GM12878 (cell line): ENCODE data around the gene ATP2A3. TPM values are rescaled to one million over a fixed set of nuclear protein-coding genes. Genes with fewer than 3 reads are reported as not detected.

Experiments used
- ATAC-seq: fragments of 200-7000 bp; cut with Tn5 transposase; 3 replicates; pipeline ENCODE4 v1.9.1; 2020; ENCODE audit warnings: mild to moderate bottlenecking, moderate library complexity
- BruUV-seq: library from RNA; stranded (reverse); fragments of 400-500 nt; replicated peaks from 2 replicates; lab custom pipeline; 2021; lab: Mats Ljungman, UMichigan
- CTCF ChIA-PET: fragments of 300-600 bp; sonication (Branson Sonifier 250); formaldehyde crosslinking; extraction: SDS; loops from one replicate; lab custom pipeline; 2021; ENCODE audit warnings: inconsistent platforms; lab: Yijun Ruan, JAX
- POLR2A ChIA-PET: fragments of 350-600 bp; formaldehyde crosslinking; extraction: SDS; loops from one replicate; lab custom pipeline; 2021; ENCODE audit warnings: inconsistent platforms; lab: Charles Lee
- RAD21 ChIA-PET: fragments of 300-600 bp; sonication (Branson Sonifier 250); formaldehyde crosslinking; loops from one replicate; lab custom pipeline; 2023; ENCODE audit warnings: antibody characterized with exemption; ENCODE audit not compliant: unreplicated experiment; lab: Charles Lee
- SMC1A ChIA-PET: fragments of 300-600 bp; sonication (Branson Sonifier 250); formaldehyde crosslinking; loops from one replicate; lab custom pipeline; 2023; ENCODE audit not compliant: unreplicated experiment, uncharacterized antibody; lab: Charles Lee
- DNase-seq: peaks from one replicate; pipeline ENCODE4 v3.0.0-alpha.2; 2011; ENCODE audit warnings: low read depth, low spot score
- FAIRE-seq: peaks from 3 replicates; lab custom pipeline; 2011; peaks lifted over from hg19 to GRCh38; lab: Jason Lieb, UNC
- H2AFZ ChIP-seq: 2 replicates; pipeline ENCODE4 v1.6.0; 2011; ENCODE audit warnings: low read depth, low read length, control low read depth; ENCODE audit not compliant: control insufficient read depth
- H3K27ac ChIP-seq: 2 replicates; pipeline ENCODE4 v1.5.1; 2011; ENCODE audit warnings: control low read depth; ENCODE audit not compliant: control insufficient read depth, insufficient read depth
- H3K27me3 ChIP-seq, 2 experiments: replicated peaks in 1 of 2; 2 replicates each; pipeline versions ENCODE4 v1.6.0 to v1.6.1; 2011; ENCODE audit warnings: low read length in 1 of 2; ENCODE audit not compliant: control insufficient read depth in 2 of 2, insufficient read depth in 2 of 2
- H3K36me3 ChIP-seq, 2 experiments: 2 replicates each; pipeline ENCODE4 v1.5.1; 2011; ENCODE audit warnings: low read length in 1 of 2; ENCODE audit not compliant: control insufficient read depth in 2 of 2, insufficient read depth in 2 of 2
- H3K4me1 ChIP-seq: 2 replicates; pipeline ENCODE4 v1.6.1; 2011; ENCODE audit warnings: mild to moderate bottlenecking, low read length, moderate library complexity, mixed read lengths; ENCODE audit not compliant: control insufficient read depth, insufficient read depth
- H3K4me2 ChIP-seq: 2 replicates; pipeline ENCODE4 v1.6.0; 2011; ENCODE audit warnings: control low read depth; ENCODE audit not compliant: control insufficient read depth, insufficient read depth
- H3K4me3 ChIP-seq: fragments of 200-600 bp; sonication (generic); 2 replicates; pipeline ENCODE4 v1.5.1; 2016
- H3K79me2 ChIP-seq: 2 replicates; pipeline ENCODE4 v1.6.0; 2011; ENCODE audit warnings: low read length; ENCODE audit not compliant: control insufficient read depth, insufficient read depth
- H3K9ac ChIP-seq: 2 replicates; pipeline ENCODE4 v1.8.0; 2011; ENCODE audit warnings: low read length, control low read depth, mixed read lengths; ENCODE audit not compliant: control insufficient read depth, insufficient read depth
- H3K9me3 ChIP-seq: replicated peaks from 3 replicates; pipeline ENCODE4 v1.5.1; 2011; ENCODE audit warnings: mild to moderate bottlenecking, low read length; ENCODE audit not compliant: control insufficient read depth, insufficient read depth
- H4K20me1 ChIP-seq: 2 replicates; pipeline ENCODE4 v1.6.0; 2011; ENCODE audit not compliant: control insufficient read depth, insufficient read depth
- EED ChIP-seq: sonication (generic); IDR thresholded peaks from 2 replicates; pipeline ENCODE4 v1.6.1; 2016; ENCODE audit warnings: antibody characterized with exemption, low read depth
- HDAC6 ChIP-seq: fragments of 200-600 bp; sonication (generic); IDR thresholded peaks from one replicate; pipeline ENCODE4 v1.8.0; 2017; ENCODE audit warnings: antibody characterized with exemption; ENCODE audit not compliant: unreplicated experiment
- IRF3 ChIP-seq: fragments of 450-650 bp; IDR thresholded peaks from 2 replicates; pipeline ENCODE4 v1.6.1; 2014; ENCODE audit warnings: mild to moderate bottlenecking
- IRF5 ChIP-seq: fragments of 450-650 bp; IDR thresholded peaks from 2 replicates; pipeline ENCODE4 v1.6.1; 2017; ENCODE audit warnings: borderline replicate concordance
- NRF1 ChIP-seq: conservative IDR thresholded peaks from 2 replicates; pipeline ENCODE4 v1.6.1; 2011; ENCODE audit warnings: mild to moderate bottlenecking, low read depth, low read length, improper control_type of control experiment
- PAX5 ChIP-seq: IDR thresholded peaks from 2 replicates; pipeline ENCODE4 v1.6.1; 2011; ENCODE audit warnings: low read depth, low read length, borderline replicate concordance
- POU2F2 ChIP-seq: IDR thresholded peaks from 3 replicates; pipeline ENCODE4 v1.6.1; 2011; ENCODE audit warnings: low read depth, mild to moderate bottlenecking, low read length, borderline replicate concordance
- SIX5 ChIP-seq: IDR thresholded peaks from 2 replicates; pipeline ENCODE4 v1.6.1; 2011; ENCODE audit warnings: mild to moderate bottlenecking, low read depth, low read length, moderate library complexity; ENCODE audit not compliant: severe bottlenecking
- SMAD5 ChIP-seq: IDR thresholded peaks from 2 replicates; pipeline ENCODE4 v1.6.1; 2016; ENCODE audit warnings: antibody characterized with exemption, low read depth
- SMARCA5 ChIP-seq: fragments of 450-650 bp; IDR thresholded peaks from 2 replicates; pipeline ENCODE4 v1.6.1; 2017; ENCODE audit warnings: mild to moderate bottlenecking
- STAT3 ChIP-seq: IDR thresholded peaks from 2 replicates; pipeline ENCODE4 v1.6.1; 2011; ENCODE audit warnings: low read depth, low read length, improper control_type of control experiment
- SUPT20H ChIP-seq: IDR thresholded peaks from 2 replicates; pipeline ENCODE4 v1.6.1; 2011; ENCODE audit warnings: low read depth, mild to moderate bottlenecking, low read length, moderate library complexity, borderline replicate concordance; ENCODE audit not compliant: control insufficient read depth
- TCF7 ChIP-seq: IDR thresholded peaks from 2 replicates; pipeline ENCODE4 v1.6.1; 2014; ENCODE audit warnings: antibody characterized with exemption, borderline replicate concordance
- ZBTB11 ChIP-seq: fragments of 450-650 bp; formaldehyde crosslinking; IDR thresholded peaks from 2 replicates; pipeline ENCODE4 v1.5.0; 2022; ENCODE audit warnings: mild to moderate bottlenecking, missing genetic modification characterization
- ZNF274 ChIP-seq: IDR thresholded peaks from one replicate; pipeline ENCODE4 v1.8.0; 2011; ENCODE audit not compliant: insufficient read length, insufficient read depth
- ZSCAN29 ChIP-seq: fragments of 450-650 bp; IDR thresholded peaks from 2 replicates; pipeline ENCODE4 v1.6.1; 2017; ENCODE audit warnings: mild to moderate bottlenecking, moderate library complexity
- WGBS: methylation state at CpG from one replicate; pipeline ENCODE4 v1.1.6; 2016; ENCODE audit warnings: low lambda C conversion rate; ENCODE audit not compliant: insufficient replicate concordance, insufficient coverage; ENCODE audit errors: missing lambda C conversion rate; 5-methylcytosine and 5-hydroxymethylcytosine counted together
- in situ Hi-C: fragments of 300-500 bp; cut with MboI; formaldehyde crosslinking; loops from 9 replicates; pipeline ENCODE4 v1.14.3; 2018; ENCODE audit warnings: mixed read lengths
- intact Hi-C: fragments of 100-400 bp; cut with micrococcal nuclease; formaldehyde crosslinking; loops from one replicate; pipeline ENCODE4 v1.14.2; 2022; ENCODE audit not compliant: unreplicated experiment
- polyA plus RNA-seq, 11 experiments: library from polyadenylated mRNA; depleted of rRNA in 4 of 11; unstranded in 6 of 11; stranded (reverse) in 5 of 11; fragments of >200 nt; fragmentation: Nextera tagmentation in 4 of 11; fragmentation: Illumina TruSeq in 1 of 11; extraction: Ambion mirVana in 4 of 11; extraction: Trizol in 1 of 11; gene quantifications; 1 replicate in 1 of 11; 2 replicates in 10 of 11; pipeline versions ENCODE4 v1.2.1 to v1.2.3, GENCODE V29; 2011 to 2016; ENCODE audit warnings: inconsistent platforms in 2 of 11, missing spikeins in 2 of 11, low read depth in 1 of 11
- total RNA-seq, 4 experiments: library from RNA; depleted of rRNA in 3 of 4; stranded (reverse); fragments of >200 nt in 3 of 4; fragmentation: Illumina TruSeq in 1 of 4; extraction: Trizol in 1 of 4; gene quantifications; 2 replicates each; pipeline versions ENCODE4 v1.2.1 to v1.2.3, GENCODE V29; 2013 to 2021

ATP2A3 gene
- total and polyA plus RNA-seq, 10 of the 15 experiments (the other 5 are each of a cell fraction or from before 2014, with no cell fraction given): 1.0 to 99.2 (median 37.9) TPM

- TF ChIP-seq IRF5 (no peak), TCF7 (no peak), STAT3 (no peak), SMARCA5 (no peak)
Observed at GRCh38 chr17:3885970-3886369, 78.3 kb downstream of the ATP2A3 start (continued).

- ChIA-PET SMC1A (interaction anchor here (1.0 kb wide), 1 partner anchor 9 kb away, joined by 3 read pairs; no protein-coding TSS in a partner anchor), RAD21 (interaction anchor here (0.6 kb wide), 1 partner anchor 163 kb away, joined by 3 read pairs; no protein-coding TSS in a partner anchor), CTCF (interaction anchor here (1.4 kb wide), 1 partner anchor 29 kb away, joined by 3 read pairs; no protein-coding TSS in a partner anchor), POLR2A (no interaction called here)
- H3K27ac ChIP-seq: no peak overlapping the region
- BruUV-seq: no TSS peak
- no peak overlapping the region for H3K4me2 ChIP-seq
- no peaks in the 10 kb centered on the region for H3K79me2 ChIP-seq
- no peaks in the 10 kb centered on the region for H4K20me1 ChIP-seq
- FAIRE-seq: no peak
- no peak for ATAC-seq
- in situ Hi-C loops: no loop called here
- no peaks in the 10 kb centered on the region for H3K36me3 ChIP-seq
- 44% methylated on average over 14 of the region's 14 CpGs for WGBS
- H3K9me3 ChIP-seq: no peaks in the 10 kb centered on the region
- intact Hi-C loops: no loop called here
- no peak overlapping the region for H2AFZ ChIP-seq
- no peak for DNase-seq
- no peak overlapping the region for H3K9ac ChIP-seq
- H3K4me3 ChIP-seq: no peak overlapping the region
- H3K27me3 ChIP-seq: no peaks in the 10 kb centered on the region
- no peaks in the 10 kb centered on the region; the same call in 1 of the 2 replicates for H3K4me1 ChIP-seq
- TF ChIP-seq ZNF274 (no peak), SMAD5 (no peak), ZBTB11 (CRISPR knock-in tag) (no peak), ZSCAN29 (no peak), SUPT20H (no peak), EED (no peak), NRF1 (no peak), HDAC6 (no peak), PAX5 (no peak), SIX5 (no peak), IRF3 (no peak), POU2F2 (no peak)
Observed at GRCh38 chr17:3885271-3885670, 79.0 kb downstream of the ATP2A3 start.
